Body of pancreas (tissue), 4 donors: Measurements from ENCODE around the gene DYNC1I2. TPM values are rescaled to one million over a fixed set of nuclear protein-coding genes. Genes with fewer than 3 reads are reported as not detected.

ENCODE experiments used
- ATAC-seq: fragments of 150-250 bp; one replicate; pipeline ENCODE4 v1.9.1; 2016
- DNase-seq, 4 donors: peaks; one replicate each; pipeline ENCODE4 v3.0.0-alpha.2; 2019
- H3K27ac ChIP-seq, 4 donors: fragments of 200-600 bp; sonication (generic); 1 replicate in 3 of 4; 2 replicates in 1 of 4; pipeline versions ENCODE4 v1.5.1 to v1.6.1; 2016 to 2019; ENCODE audit warnings: mild to moderate bottlenecking in 1 of 4, mixed read lengths in 1 of 4, moderate library complexity in 1 of 4
- H3K27me3 ChIP-seq, 2 donors: fragments of 200-600 bp; sonication (generic); one replicate each; pipeline ENCODE4 v1.6.0; 2016; ENCODE audit warnings: mild to moderate bottlenecking in 1 of 2
- H3K36me3 ChIP-seq, 2 donors: fragments of 200-600 bp; sonication (generic); replicated peaks in 1 of 2; 2 replicates each; pipeline ENCODE4 v1.5.1; 2016; ENCODE audit warnings: low read depth in 2 of 2; ENCODE audit not compliant: insufficient read depth in 1 of 2
- H3K4me1 ChIP-seq: fragments of 200-600 bp; sonication (generic); one replicate; pipeline ENCODE4 v1.6.0; 2016
- H3K4me3 ChIP-seq, 2 donors: fragments of 200-600 bp; sonication (generic); 1 replicate in 1 of 2; 2 replicates in 1 of 2; pipeline ENCODE4 v1.5.1; 2016 to 2019
- H3K9me3 ChIP-seq, 3 donors: fragments of 200-600 bp; sonication (generic); 1 replicate in 2 of 3; 2 replicates in 1 of 3; pipeline ENCODE4 v1.5.1; 2016
- CTCF ChIP-seq, 7 experiments: fragments of 450-650 bp in 4 of 7; fragments of 200-600 bp in 3 of 7; sonication (generic) in 3 of 7; IDR thresholded peaks; one replicate each; pipeline ENCODE4 v1.5.1; 2016 to 2019; ENCODE audit warnings: antibody characterized with exemption in 7 of 7
- POLR2A ChIP-seq, 3 donors: fragments of 450-650 bp; IDR thresholded peaks; one replicate each; pipeline ENCODE4 v1.6.1; 2016; ENCODE audit warnings: antibody characterized with exemption in 3 of 3, mild to moderate bottlenecking in 2 of 3
- WGBS, 2 donors: methylation state at CpG; one replicate each; pipeline ENCODE4 v1.1.5; 2017; 5-methylcytosine and 5-hydroxymethylcytosine counted together
- intact Hi-C: fragments of 100-400 bp; cut with DNase I; formaldehyde crosslinking; loops from one replicate; pipeline ENCODE4 v1.15.1; 2023
- total RNA-seq, 2 donors: library from RNA; depleted of rRNA; stranded (reverse); fragments of >200 nt; gene quantifications; one replicate each; pipeline ENCODE4 v1.1.0, GENCODE V29; 2016

Gene DYNC1I2
- total RNA-seq, 2 donors from 2014 or later, result 34.6 to 52.7 TPM

GRCh38 chr2:171723716-171724683, 36.7 kb downstream of the DYNC1I2 start:
- Histone ChIP-seq H3K4me3 (no peak overlapping the region), H3K27ac (peak overlapping the region in 1 of 4 donors; percentile 15), H3K27me3 (no peaks in the 10 kb centered on the region), H3K4me1 (peaks cover 18% of the 10 kb centered on the region), H3K36me3 (peaks cover 0 to 2% of the 10 kb centered on the region in 2 donors), H3K9me3 (no peaks in the 10 kb centered on the region)
- ATAC-seq (peak; percentile 27), DNase-seq (peak; percentile 14 to 34 (median 21))
- WGBS, 2 donors, result 51 to 54% methylated on average over 12 of the region's 12 CpGs
- intact Hi-C loops, result no loop called here
- TF ChIP-seq CTCF (IDR thresholded peaks at IDR 0.05) (peak in 1 of 7 experiments; percentile 10), POLR2A (IDR thresholded peaks at IDR 0.05) (no peak)

GRCh38 chr2:171726847-171727450, 39.7 kb downstream of the DYNC1I2 start:
- H3K9me3 ChIP-seq, result no peaks in the 10 kb centered on the region
- no peak overlapping the region for H3K27ac ChIP-seq
- WGBS, 2 donors, result 92 to 97% methylated on average over 1 of the region's 1 CpG
- DNase-seq (no peak), ATAC-seq (no peak)
- H3K36me3 ChIP-seq, result peaks cover 6 to 15% of the 10 kb centered on the region in 2 donors
- intact Hi-C loops, result no loop called here
- H3K27me3 ChIP-seq, result no peaks in the 10 kb centered on the region
- H3K4me3 ChIP-seq, result no peak overlapping the region
- TF ChIP-seq POLR2A (IDR thresholded peaks at IDR 0.05), result no peak
- TF ChIP-seq CTCF (IDR thresholded peaks at IDR 0.05), result no peak
- H3K4me1 ChIP-seq, result peaks cover 18% of the 10 kb centered on the region

GRCh38 chr2:171728989-171729951, 42.0 kb downstream of the DYNC1I2 start:
- Histone ChIP-seq H3K4me3 (no peak overlapping the region), H3K27ac (no peak overlapping the region), H3K9me3 (no peaks in the 10 kb centered on the region), H3K27me3 (no peaks in the 10 kb centered on the region), H3K4me1 (peaks cover 8% of the 10 kb centered on the region), H3K36me3 (peaks cover 6 to 21% of the 10 kb centered on the region in 2 donors)
- DNase-seq (no peak), ATAC-seq (no peak)
- intact Hi-C loops, result no loop called here
- WGBS, 2 donors, result 67 to 68% methylated on average over 3 of the region's 3 CpGs
- TF ChIP-seq CTCF (IDR thresholded peaks at IDR 0.05), result no peak
- TF ChIP-seq POLR2A (IDR thresholded peaks at IDR 0.05), result no peak

GRCh38 chr2:171729952-171730317, 42.7 kb downstream of the DYNC1I2 start:
- DNase-seq (no peak), ATAC-seq (no peak)
- no peaks in the 10 kb centered on the region for H3K27me3 ChIP-seq
- peaks cover 6 to 23% of the 10 kb centered on the region in 2 donors for H3K36me3 ChIP-seq
- H3K27ac ChIP-seq, result no peak overlapping the region
- TF ChIP-seq CTCF (IDR thresholded peaks at IDR 0.05) (no peak), POLR2A (IDR thresholded peaks at IDR 0.05) (no peak)
- WGBS, 2 donors, result 60 to 74% methylated on average over 3 of the region's 3 CpGs
- H3K9me3 ChIP-seq, result no peaks in the 10 kb centered on the region
- intact Hi-C loops, result no loop called here
- H3K4me3 ChIP-seq, result no peak overlapping the region
- H3K4me1 ChIP-seq, result peaks cover 5% of the 10 kb centered on the region
